HEK293 (cell line): ENCODE results near the gene CYP26B1.

Experiments used
- CTCF ChIA-PET: fragments of 350-600 bp; formaldehyde crosslinking; extraction: SDS; loops from one replicate; lab custom pipeline; 2021; ENCODE audit warnings: antibody characterized with exemption; lab: Yijun Ruan, JAX
- POLR2A ChIA-PET: fragments of 300-600 bp; formaldehyde crosslinking; extraction: SDS; loops from one replicate; lab custom pipeline; 2020; ENCODE audit warnings: antibody characterized with exemption, inconsistent platforms; lab: Yijun Ruan, JAX
- H3K27ac ChIP-seq: fragments of 200-500 bp; sonication (Bioruptor generic); 2 replicates; pipeline ENCODE4 v1.5.1; 2014; ENCODE audit warnings: low read depth, low read length, control low read depth, inconsistent platforms; ENCODE audit errors: extremely low read depth
- H3K36me3 ChIP-seq, 2 experiments: fragments of 200-500 bp in 1 of 2; sonication (Bioruptor generic) in 1 of 2; 1 replicate in 1 of 2; 2 replicates in 1 of 2; pipeline ENCODE4 v1.5.1; 2014 to 2017; ENCODE audit warnings: inconsistent platforms in 2 of 2, low read length in 2 of 2; ENCODE audit not compliant: control insufficient read depth in 2 of 2, insufficient read depth in 1 of 2
- H3K4me1 ChIP-seq: fragments of 200-500 bp; sonication (Bioruptor generic); 2 replicates; pipeline ENCODE4 v1.5.1; 2014; ENCODE audit warnings: mild to moderate bottlenecking, low read length, inconsistent platforms; ENCODE audit not compliant: control insufficient read depth, insufficient read depth
- H3K4me3 ChIP-seq: 2 replicates; pipeline ENCODE4 v1.5.1; 2011; ENCODE audit warnings: low read depth, mild to moderate bottlenecking, control low read depth, low read length, moderate library complexity
- H3K9me3 ChIP-seq: fragments of 200-500 bp; sonication (Bioruptor generic); 2 replicates; pipeline ENCODE4 v1.5.1; 2014; ENCODE audit warnings: low read depth, low read length, inconsistent platforms; ENCODE audit not compliant: control insufficient read depth, insufficient read depth
- AEBP2 ChIP-seq: fragments of 450-650 bp; formaldehyde crosslinking; IDR thresholded peaks from 2 replicates; pipeline ENCODE4 v1.5.1; 2016; ENCODE audit warnings: missing biosample characterization, missing genetic modification characterization, borderline replicate concordance
- GFI1B ChIP-seq: fragments of 450-650 bp; formaldehyde crosslinking; IDR thresholded peaks from 2 replicates; pipeline ENCODE4 v1.5.1; 2016; ENCODE audit warnings: missing biosample characterization, missing genetic modification characterization
- PRDM1 ChIP-seq: fragments of 450-650 bp; formaldehyde crosslinking; IDR thresholded peaks from 2 replicates; pipeline ENCODE4; 2016; ENCODE audit warnings: missing biosample characterization, missing genetic modification characterization
- YY1 ChIP-seq: fragments of 450-650 bp; formaldehyde crosslinking; IDR thresholded peaks from 2 replicates; pipeline ENCODE4 v1.5.1; 2018; ENCODE audit warnings: missing biosample characterization, missing genetic modification characterization
- ZIC2 ChIP-seq: fragments of 450-650 bp; formaldehyde crosslinking; IDR thresholded peaks from 2 replicates; pipeline ENCODE4 v1.5.1; 2016; ENCODE audit warnings: missing biosample characterization, missing genetic modification characterization
- ZNF114 ChIP-seq: fragments of 450-650 bp; formaldehyde crosslinking; IDR thresholded peaks from 2 replicates; pipeline ENCODE4 v1.5.0; 2017; ENCODE audit warnings: missing biosample characterization, missing genetic modification characterization
- ZNF169 ChIP-seq: fragments of 450-650 bp; formaldehyde crosslinking; IDR thresholded peaks from 2 replicates; pipeline ENCODE4 v1.5.1; 2016; ENCODE audit warnings: missing biosample characterization, missing genetic modification characterization
- ZNF211 ChIP-seq: fragments of 450-650 bp; formaldehyde crosslinking; IDR thresholded peaks from 2 replicates; pipeline ENCODE4 v1.5.1; 2016; ENCODE audit warnings: low read depth, missing biosample characterization, missing genetic modification characterization
- ZNF221 ChIP-seq: fragments of 450-650 bp; formaldehyde crosslinking; IDR thresholded peaks from 2 replicates; pipeline ENCODE4 v1.5.1; 2017; ENCODE audit warnings: missing biosample characterization, missing genetic modification characterization, borderline replicate concordance
- ZNF239 ChIP-seq: fragments of 450-650 bp; formaldehyde crosslinking; IDR thresholded peaks from 2 replicates; pipeline ENCODE4 v1.5.1; 2016; ENCODE audit warnings: missing biosample characterization, missing genetic modification characterization
- ZNF266 ChIP-seq: fragments of 450-650 bp; formaldehyde crosslinking; IDR thresholded peaks from 2 replicates; pipeline ENCODE4 v1.5.1; 2016; ENCODE audit warnings: missing biosample characterization, missing genetic modification characterization, low read depth
- ZNF280D ChIP-seq: fragments of 450-650 bp; formaldehyde crosslinking; IDR thresholded peaks from 2 replicates; pipeline ENCODE4 v1.5.1; 2016; ENCODE audit warnings: missing biosample characterization, missing genetic modification characterization
- ZNF324 ChIP-seq: fragments of 450-650 bp; formaldehyde crosslinking; IDR thresholded peaks from 2 replicates; pipeline ENCODE4 v1.5.1; 2016; ENCODE audit warnings: missing biosample characterization, missing genetic modification characterization
- ZNF404 ChIP-seq: fragments of 450-650 bp; formaldehyde crosslinking; IDR thresholded peaks from 2 replicates; pipeline ENCODE4 v1.5.1; 2017; ENCODE audit warnings: missing biosample characterization, missing genetic modification characterization
- ZNF433 ChIP-seq: fragments of 450-650 bp; formaldehyde crosslinking; IDR thresholded peaks from 2 replicates; pipeline ENCODE4 v1.5.1; 2016; ENCODE audit warnings: missing biosample characterization, missing genetic modification characterization, low read depth
- ZNF488 ChIP-seq: fragments of 450-650 bp; formaldehyde crosslinking; IDR thresholded peaks from 2 replicates; pipeline ENCODE4 v1.5.1; 2016; ENCODE audit warnings: missing biosample characterization, missing genetic modification characterization
- ZNF501 ChIP-seq: fragments of 450-650 bp; formaldehyde crosslinking; IDR thresholded peaks from 2 replicates; pipeline ENCODE4 v1.5.1; 2016; ENCODE audit warnings: missing biosample characterization, missing genetic modification characterization
- ZNF529 ChIP-seq: fragments of 450-650 bp; formaldehyde crosslinking; IDR thresholded peaks from 2 replicates; pipeline ENCODE4 v1.5.1; 2017; ENCODE audit warnings: missing genetic modification characterization, missing biosample characterization; ENCODE audit not compliant: insufficient replicate concordance
- ZNF549 ChIP-seq: fragments of 450-650 bp; IDR thresholded peaks from 2 replicates; pipeline ENCODE4 v1.5.1; 2018; ENCODE audit warnings: missing biosample characterization, missing genetic modification characterization, mild to moderate bottlenecking, inconsistent platforms, moderate library complexity
- ZNF560 ChIP-seq: fragments of 450-650 bp; formaldehyde crosslinking; IDR thresholded peaks from 2 replicates; pipeline ENCODE4 v1.5.1; 2017; ENCODE audit warnings: missing biosample characterization, missing genetic modification characterization, borderline replicate concordance
- ZNF580 ChIP-seq: fragments of 450-650 bp; formaldehyde crosslinking; IDR thresholded peaks from 2 replicates; pipeline ENCODE4 v1.5.1; 2016; ENCODE audit warnings: missing biosample characterization, missing genetic modification characterization
- ZNF596 ChIP-seq: fragments of 450-650 bp; IDR thresholded peaks from 2 replicates; pipeline ENCODE4 v1.5.0; 2018; ENCODE audit warnings: missing biosample characterization, mild to moderate bottlenecking, missing genetic modification characterization, moderate library complexity
- ZNF624 ChIP-seq: fragments of 450-650 bp; formaldehyde crosslinking; IDR thresholded peaks from 2 replicates; pipeline ENCODE4 v1.5.1; 2017; ENCODE audit warnings: missing biosample characterization, missing genetic modification characterization
- ZNF645 ChIP-seq: fragments of 450-650 bp; formaldehyde crosslinking; IDR thresholded peaks from 2 replicates; pipeline ENCODE4; 2016; ENCODE audit warnings: missing biosample characterization, missing genetic modification characterization
- ZNF776 ChIP-seq: fragments of 450-650 bp; formaldehyde crosslinking; IDR thresholded peaks from 2 replicates; pipeline ENCODE4 v1.5.0; 2017; ENCODE audit warnings: missing biosample characterization, missing genetic modification characterization, borderline replicate concordance
- ZNF792 ChIP-seq: fragments of 450-650 bp; formaldehyde crosslinking; IDR thresholded peaks from 2 replicates; pipeline ENCODE4 v1.5.1; 2016; ENCODE audit warnings: missing biosample characterization, missing genetic modification characterization
- ZNF843 ChIP-seq: fragments of 450-650 bp; formaldehyde crosslinking; IDR thresholded peaks from 2 replicates; pipeline ENCODE4 v1.5.1; 2016; ENCODE audit warnings: missing biosample characterization, missing genetic modification characterization

The CYP26B1 gene

GRCh38 chr2:72156872-72157271 lies 9.2 kb upstream of the CYP26B1 start:
- H3K36me3 ChIP-seq = no peaks in the 10 kb centered on the region
- H3K9me3 ChIP-seq = no peaks in the 10 kb centered on the region
- H3K27ac ChIP-seq = no peak overlapping the region
- TF ChIP-seq ZNF266 (tag by site-specific recombination) (no peak), ZNF239 (no peak)
- ChIA-PET POLR2A (no interaction called here), CTCF (interaction anchor here (0.6 to 1.8 kb wide), 3 partner anchors 12 to 609 kb away, joined by 3 to 4 read pairs (median 3); no protein-coding TSS in a partner anchor)
- no peak overlapping the region for H3K4me3 ChIP-seq
- H3K4me1 ChIP-seq = no peaks in the 10 kb centered on the region

GRCh38 chr2:72155737-72156136 lies 8.1 kb upstream of the CYP26B1 start:
- Histone ChIP-seq H3K4me3 (no peak overlapping the region), H3K36me3 (no peaks in the 10 kb centered on the region), H3K4me1 (no peaks in the 10 kb centered on the region), H3K9me3 (no peaks in the 10 kb centered on the region), H3K27ac (no peak overlapping the region)
- POLR2A ChIA-PET = no interaction called here
- CTCF ChIA-PET = interaction anchor here (0.6 to 1.5 kb wide), 5 partner anchors 11 to 423 kb away, joined by 3 to 4 read pairs (median 3); no protein-coding TSS in a partner anchor
- TF ChIP-seq ZNF501 (tag by site-specific recombination) = no peak
- no peak for TF ChIP-seq GFI1B (tag by site-specific recombination)
- TF ChIP-seq ZNF580 (tag by site-specific recombination) = no peak
- no peak for TF ChIP-seq ZNF433 (tag by site-specific recombination)
- TF ChIP-seq ZNF624 (tag by site-specific recombination) = no peak
- TF ChIP-seq ZNF843 (tag by site-specific recombination) = no peak
- TF ChIP-seq ZNF488 (tag by site-specific recombination) = no peak
- no peak for TF ChIP-seq AEBP2 (tag by site-specific recombination)
- no peak for TF ChIP-seq PRDM1
- TF ChIP-seq ZNF529 = no peak
- TF ChIP-seq ZNF169 = no peak
- no peak for TF ChIP-seq ZNF211 (tag by site-specific recombination)

- no peak overlapping the region for H3K27ac ChIP-seq
- no peaks in the 10 kb centered on the region for H3K9me3 ChIP-seq
- no peaks in the 10 kb centered on the region for H3K36me3 ChIP-seq
- H3K4me1 ChIP-seq = no peaks in the 10 kb centered on the region
- ChIA-PET CTCF (interaction anchor here (0.6 to 1.5 kb wide), 3 partner anchors 170 to 423 kb away, joined by 3 to 4 read pairs (median 3); no protein-coding TSS in a partner anchor), POLR2A (no interaction called here)
- H3K4me3 ChIP-seq = no peak overlapping the region
- TF ChIP-seq ZNF549 (no peak), ZNF560 (tag by site-specific recombination) (no peak), ZNF529 (no peak), ZNF114 (tag by site-specific recombination) (no peak), ZNF324 (tag by site-specific recombination) (no peak), ZNF776 (tag by site-specific recombination) (no peak), ZNF221 (tag by site-specific recombination) (no peak), ZIC2 (tag by site-specific recombination) (no peak), ZNF404 (no peak), ZNF280D (tag by site-specific recombination) (no peak), YY1 (tag by site-specific recombination) (no peak), ZNF596 (no peak), ZNF792 (tag by site-specific recombination) (no peak), ZNF645 (tag by site-specific recombination) (no peak)
Measured at GRCh38 chr2:72155151-72155550, 7.5 kb upstream of the CYP26B1 start.
